BE2C (cell line): Measurements from ENCODE around the gene ASCL5.

Experiments
- DNase-seq: peaks from one replicate; pipeline ENCODE4 v3.0.0-alpha.2; 2020
- H3K27me3 ChIP-seq: fragments of 250-450 bp; sonication (Bioruptor Pico); 2 replicates; pipeline ENCODE4 v1.5.1; 2020; ENCODE audit warnings: mild to moderate bottlenecking
- H3K36me3 ChIP-seq: fragments of 250-450 bp; sonication (Bioruptor Pico); 2 replicates; pipeline ENCODE4 v1.5.1; 2020; ENCODE audit warnings: mild to moderate bottlenecking
- H3K4me1 ChIP-seq: fragments of 250-450 bp; sonication (Bioruptor Pico); 2 replicates; pipeline ENCODE4 v1.5.1; 2020
- H3K4me3 ChIP-seq: 2 replicates; pipeline ENCODE4 v1.5.1; 2011; ENCODE audit warnings: low read depth, low read length
- H3K9me3 ChIP-seq: fragments of 250-450 bp; sonication (Bioruptor Pico); 2 replicates; pipeline ENCODE4 v1.5.1; 2020
- CTCF ChIP-seq: IDR thresholded peaks from 2 replicates; pipeline ENCODE4 v1.5.1; 2012; ENCODE audit warnings: mild to moderate bottlenecking, low read depth, low read length

The ASCL5 gene

GRCh38 chr1:201076092-201076491 lies 50.9 kb downstream of the ASCL5 start:
- no peak for DNase-seq
- Histone ChIP-seq H3K9me3 (no peaks in the 10 kb centered on the region), H3K36me3 (no peaks in the 10 kb centered on the region), H3K27me3 (no peaks in the 10 kb centered on the region), H3K4me3 (no peak overlapping the region), H3K4me1 (no peaks in the 10 kb centered on the region)
- no peak for TF ChIP-seq CTCF

- no peaks in the 10 kb centered on the region for H3K9me3 ChIP-seq
- no peak for TF ChIP-seq CTCF
- no peaks in the 10 kb centered on the region for H3K4me1 ChIP-seq
- H3K27me3 ChIP-seq = no peaks in the 10 kb centered on the region; the same call in 1 of the 2 replicates
- DNase-seq = no peak
- no peaks in the 10 kb centered on the region for H3K36me3 ChIP-seq
- H3K4me3 ChIP-seq = no peak overlapping the region
Observed at GRCh38 chr1:201074018-201074417, 53.0 kb downstream of the ASCL5 start.

GRCh38 chr1:201072922-201073321 lies 54.1 kb downstream of the ASCL5 start:
- no peak for TF ChIP-seq CTCF
- H3K9me3 ChIP-seq = no peaks in the 10 kb centered on the region
- no peak overlapping the region for H3K4me3 ChIP-seq
- DNase-seq = no peak
- no peaks in the 10 kb centered on the region for H3K36me3 ChIP-seq
- H3K27me3 ChIP-seq = no peaks in the 10 kb centered on the region; the same call in 1 of the 2 replicates
- no peaks in the 10 kb centered on the region for H3K4me1 ChIP-seq

- Histone ChIP-seq H3K4me3 (no peak overlapping the region), H3K36me3 (no peaks in the 10 kb centered on the region), H3K4me1 (no peaks in the 10 kb centered on the region), H3K27me3 (no peaks in the 10 kb centered on the region; the same call in 1 of the 2 replicates), H3K9me3 (no peaks in the 10 kb centered on the region)
- DNase-seq = no peak
- TF ChIP-seq CTCF = no peak
Observed at GRCh38 chr1:201072149-201072548, 54.8 kb downstream of the ASCL5 start.

GRCh38 chr1:201069636-201070035 lies 57.3 kb downstream of the ASCL5 start:
- H3K36me3 ChIP-seq = no peaks in the 10 kb centered on the region
- H3K4me1 ChIP-seq = no peaks in the 10 kb centered on the region
- TF ChIP-seq CTCF = no peak
- no peaks in the 10 kb centered on the region; the same call in 1 of the 2 replicates for H3K27me3 ChIP-seq
- H3K4me3 ChIP-seq = no peak overlapping the region
- no peak for DNase-seq
- H3K9me3 ChIP-seq = no peaks in the 10 kb centered on the region

- DNase-seq = no peak
- Histone ChIP-seq H3K9me3 (no peaks in the 10 kb centered on the region), H3K36me3 (no peaks in the 10 kb centered on the region), H3K27me3 (no peaks in the 10 kb centered on the region; the same call in 1 of the 2 replicates), H3K4me1 (no peaks in the 10 kb centered on the region), H3K4me3 (no peak overlapping the region)
- no peak for TF ChIP-seq CTCF
Observed at GRCh38 chr1:201068976-201069375, 58.0 kb downstream of the ASCL5 start.
